Heart left ventricle (tissue), 16 donors: ENCODE measurements around the gene ZSWIM8. TPM values are rescaled to one million over a fixed set of nuclear protein-coding genes. Genes with fewer than 3 reads are reported as not detected.

Experiments
- ATAC-seq, 4 donors: fragments of 200-7000 bp; cut with Tn5 transposase; one replicate each; pipeline ENCODE4 v1.9.1; 2020 to 2022; ENCODE audit warnings: moderate library complexity in 4 of 4, mild to moderate bottlenecking in 3 of 4, moderate number of reproducible peaks in 1 of 4
- DNase-seq, 5 donors: peaks; one replicate each; pipeline ENCODE4 v3.0.0-alpha.2; 2020
- H3K27ac ChIP-seq, 12 donors: fragments of 200-600 bp; sonication (generic) in 4 of 12; one replicate each; pipeline versions ENCODE4 v1.5.0 to v1.8.0; 2016 to 2022; ENCODE audit warnings: mild to moderate bottlenecking in 2 of 12
- H3K27me3 ChIP-seq, 9 donors: fragments of 200-600 bp; sonication (generic) in 2 of 9; one replicate each; pipeline versions ENCODE4 v1.5.1 to v1.8.0; 2016 to 2022; ENCODE audit warnings: mild to moderate bottlenecking in 3 of 9
- H3K36me3 ChIP-seq, 9 donors: fragments of 200-600 bp; sonication (generic) in 2 of 9; one replicate each; pipeline versions ENCODE4 v1.5.0 to v1.8.0; 2018 to 2022; ENCODE audit warnings: mild to moderate bottlenecking in 2 of 9
- H3K4me1 ChIP-seq, 12 donors: fragments of 200-600 bp; sonication (generic) in 4 of 12; one replicate each; pipeline versions ENCODE4 v1.5.0 to v1.8.0; 2016 to 2022; ENCODE audit warnings: mild to moderate bottlenecking in 3 of 12
- H3K4me3 ChIP-seq, 12 donors: fragments of 200-600 bp; sonication (generic) in 4 of 12; one replicate each; pipeline versions ENCODE4 v1.5.0 to v1.8.0; 2017 to 2022; ENCODE audit warnings: mild to moderate bottlenecking in 9 of 12, moderate library complexity in 4 of 12
- H3K9me3 ChIP-seq, 12 donors: fragments of 200-600 bp; sonication (generic) in 4 of 12; one replicate each; pipeline versions ENCODE4 v1.5.0 to v1.8.0; 2016 to 2022; ENCODE audit warnings: mild to moderate bottlenecking in 1 of 12
- CTCF ChIP-seq, 12 donors: fragments of 200-600 bp; sonication (generic) in 4 of 12; IDR thresholded peaks; one replicate each; pipeline versions ENCODE4 v1.5.0 to v1.8.0; 2018 to 2022; ENCODE audit warnings: antibody characterized with exemption in 12 of 12, mild to moderate bottlenecking in 5 of 12
- POLR2A ChIP-seq, 2 donors: fragments of 450-650 bp; IDR thresholded peaks; one replicate each; pipeline ENCODE4 v1.6.1; 2017; ENCODE audit warnings: antibody characterized with exemption in 2 of 2, mild to moderate bottlenecking in 2 of 2, moderate library complexity in 2 of 2
- WGBS, 4 donors: extraction: QIAGEN DNeasy Blood & Tissue Kit in 2 of 4; methylation state at CpG; one replicate each; pipeline versions ENCODE4 v1.1.5 to v1.1.7; 2013 to 2018; 5-methylcytosine and 5-hydroxymethylcytosine counted together
- intact Hi-C, 10 donors: fragments of 100-400 bp; cut with DNase I; formaldehyde crosslinking; loops; one replicate each; pipeline versions ENCODE4 v1.11.1 to v1.14.2; 2022
- polyA plus RNA-seq, 2 donors: library from polyadenylated mRNA; stranded (reverse); fragments of 200-250 nt; gene quantifications; one replicate each; pipeline ENCODE4 v1.2.3, GENCODE V29; 2013
- total RNA-seq, 9 donors: library from RNA; depleted of rRNA in 2 of 9; stranded (reverse); fragments of >200 nt in 2 of 9; fragmentation: NEBNext Ultra II Directional in 3 of 9; extraction: Animal tissue kit (Norgen Biotek cat#: 25700) in 3 of 9; gene quantifications; one replicate each; pipeline versions ENCODE4 v1.1.0 to v1.2.4, GENCODE V29; 2016 to 2023
- donor health status: ischemic (EF 13 %, LVEDD 7.1; RV severe dilation, severe dysfunction).
- donor health status: healthy with polysubstance abuse.
- donor health status: DM: no; HTN: yes; CAD: no.
- donor health status: DM: no; HTN: no; CAD: no.
- donor health status: ischemic (EF 25% LVEDD 6.9; RV normal size, moderate dysfunction).
- donor health status: ischemic (EF 25% LVEDD 5.7; RV mildly dilated, moderate dysfunction).
- donor health status: healthy.
- donor health status: DM: yes; HTN: yes; CAD: no.
- donor health status: ischemic (EF 35%, LVEDD 5.7; RV mildly dilated, moderate dysfunction).
- donor health status: nonischemic (EF 11% LVEDD 7.7; RV severe dilation, severe dysfunction).
- donor health status: DM: yes; HTN: yes; CAD: no.
- donor health status: PGD.
- donor health status: ischemic (EF 29% LVEDD 5.4; RV normal size, mild dysfunction).
- donor health status: nonischemic (EF 23%, LVEDD 6.1; RV moderate dilation, normal function).

ZSWIM8 gene
- total and polyA plus RNA-seq, 11 donors: 37.6 to 69.7 (median 58.0) TPM

- intact Hi-C loops: no loop called here
- no peak overlapping the region for H3K27ac ChIP-seq
- H3K4me1 ChIP-seq: peaks cover 0 to 10% (median 0%) of the 10 kb centered on the region in 12 donors
- no peaks in the 10 kb centered on the region for H3K27me3 ChIP-seq
- no peaks in the 10 kb centered on the region for H3K9me3 ChIP-seq
- ATAC-seq (no peak), DNase-seq (no peak)
- TF ChIP-seq CTCF (IDR thresholded peaks at IDR 0.05): no peak
- TF ChIP-seq POLR2A (IDR thresholded peaks at IDR 0.05): no peak
- H3K4me3 ChIP-seq: no peak overlapping the region
- 79 to 94% (median 86%) methylated on average over 1 of the region's 1 CpG for WGBS, 4 donors
- peaks cover 0 to 100% (median 90%) of the 10 kb centered on the region in 9 donors for H3K36me3 ChIP-seq
These were observed 23.6 kb upstream of the ZSWIM8 start for GRCh38 chr10:73761781-73762180.

DNA sequence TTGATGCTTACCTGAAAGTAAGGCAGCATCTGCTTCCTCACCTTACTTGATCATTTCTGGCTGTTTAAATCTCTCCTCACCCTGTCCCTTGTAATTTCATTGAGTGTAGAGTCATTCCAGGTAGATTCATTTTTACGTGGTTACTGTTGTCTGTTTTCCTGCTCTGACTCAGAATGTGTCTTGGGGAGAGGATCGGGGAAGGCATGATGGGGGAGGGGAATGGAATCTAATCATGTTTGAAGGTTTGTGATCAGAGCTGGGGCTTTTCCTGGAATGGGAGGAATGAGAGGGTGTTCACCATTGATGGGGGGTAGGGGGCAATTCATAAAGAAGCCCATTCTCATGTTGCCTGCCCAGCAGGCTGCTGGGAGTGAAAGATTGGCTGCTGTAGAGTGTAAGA is 22.5 kb upstream of the ZSWIM8 start:
- peaks cover 0 to 100% (median 98%) of the 10 kb centered on the region in 9 donors for H3K36me3 ChIP-seq
- H3K9me3 ChIP-seq: no peaks in the 10 kb centered on the region
- intact Hi-C loops: no loop called here
- DNase-seq (no peak), ATAC-seq (no peak)
- no peaks in the 10 kb centered on the region for H3K27me3 ChIP-seq
- TF ChIP-seq POLR2A (IDR thresholded peaks at IDR 0.05): no peak
- peaks cover 0 to 10% (median 0%) of the 10 kb centered on the region in 12 donors for H3K4me1 ChIP-seq
- 71 to 77% (median 74%) methylated on average over 2 of the region's 2 CpGs for WGBS, 4 donors
- no peak overlapping the region for H3K4me3 ChIP-seq
- no peak overlapping the region for H3K27ac ChIP-seq

GRCh38 chr10:73763343-73763742 is 22.1 kb upstream of the ZSWIM8 start:
- Histone ChIP-seq H3K4me3 (no peak overlapping the region), H3K27ac (no peak overlapping the region), H3K4me1 (peaks cover 0 to 10% (median 0%) of the 10 kb centered on the region in 12 donors), H3K9me3 (no peaks in the 10 kb centered on the region), H3K36me3 (peaks cover 0 to 100% (median 100%) of the 10 kb centered on the region in 9 donors), H3K27me3 (no peaks in the 10 kb centered on the region)
- TF ChIP-seq POLR2A (IDR thresholded peaks at IDR 0.05) (no peak), CTCF (IDR thresholded peaks at IDR 0.05) (no peak)
- intact Hi-C loops: no loop called here
- ATAC-seq (no peak), DNase-seq (no peak)
- WGBS, 4 donors: 91 to 98% (median 96%) methylated on average over 2 of the region's 2 CpGs

GRCh38 chr10:73765066-73765465 is 20.3 kb upstream of the ZSWIM8 start:
- Histone ChIP-seq H3K9me3 (no peaks in the 10 kb centered on the region), H3K4me3 (no peak overlapping the region), H3K4me1 (peaks cover 0 to 3% (median 0%) of the 10 kb centered on the region in 12 donors), H3K27me3 (no peaks in the 10 kb centered on the region), H3K27ac (no peak overlapping the region), H3K36me3 (peaks cover 0 to 100% (median 100%) of the 10 kb centered on the region in 9 donors)
- ATAC-seq (no peak), DNase-seq (no peak)
- intact Hi-C loops: no loop called here
- 93 to 95% (median 94%) methylated on average over 6 of the region's 6 CpGs for WGBS, 4 donors
- TF ChIP-seq POLR2A (IDR thresholded peaks at IDR 0.05) (no peak), CTCF (IDR thresholded peaks at IDR 0.05) (no peak)

GRCh38 chr10:73768881-73769280 is 16.5 kb upstream of the ZSWIM8 start:
- peaks cover under 1 to 20% (median 12%) of the 10 kb centered on the region in 12 donors for H3K4me1 ChIP-seq
- 77 to 86% (median 81%) methylated on average over 11 of the region's 11 CpGs for WGBS, 4 donors
- no peak for ATAC-seq
- no peaks in the 10 kb centered on the region for H3K27me3 ChIP-seq
- H3K9me3 ChIP-seq: no peaks in the 10 kb centered on the region
- peaks cover 0 to 82% (median 76%) of the 10 kb centered on the region in 9 donors for H3K36me3 ChIP-seq
- intact Hi-C loops: no loop called here
- no peak for DNase-seq
- TF ChIP-seq CTCF (IDR thresholded peaks at IDR 0.05) (no peak), POLR2A (IDR thresholded peaks at IDR 0.05) (no peak)
- H3K27ac ChIP-seq: no peak overlapping the region
- no peak overlapping the region for H3K4me3 ChIP-seq
